ENCODE results near the gene PAGR1. TPM values are rescaled to one million over a fixed set of nuclear protein-coding genes. Genes with fewer than 3 reads are reported as not detected.

PAGR1 gene
- total and polyA plus RNA-seq, 2 of the 13 experiments (the other 11 are each of a cell fraction or from before 2014, with no cell fraction given) = 9.8 to 66.4 TPM

- TF ChIP-seq ZHX2 (IDR thresholded peaks at IDR 0.05; ENCODE audit: low read depth) = peak; percentile 83
- 0 out of 2 replicates have a peak, but pooled peaks have one; percentile 34 for TF ChIP-seq ZHX2 (CRISPR knock-in tag; IDR thresholded peaks at IDR 0.05; ENCODE audit: borderline replicate concordance)
- peak; percentile 95 for TF ChIP-seq DMAP1 (CRISPR knock-in tag; IDR thresholded peaks at IDR 0.05)
- no peak; the same call in 1 of the 2 replicates for TF ChIP-seq ZNF678 (CRISPR knock-in tag; IDR thresholded peaks at IDR 0.05)
- TF ChIP-seq MAX (IDR thresholded peaks at IDR 0.05) = peak; percentile 65; the same call in 1 of the 2 replicates
- TF ChIP-seq HCFC1 (IDR thresholded peaks at IDR 0.05; ENCODE audit: low read depth, low read length) = peak; percentile 70
- peak; percentile 58; the same call in 1 of the 2 replicates for TF ChIP-seq ZNF460 (CRISPR knock-in tag; IDR thresholded peaks at IDR 0.05; ENCODE audit: borderline replicate concordance)
- TF ChIP-seq ZEB1 (IDR thresholded peaks at IDR 0.05; ENCODE audit: insufficient replicate concordance, low read depth) = no peak
- TF ChIP-seq NAIF1 (CRISPR knock-in tag; IDR thresholded peaks at IDR 0.05; ENCODE audit: borderline replicate concordance) = peak; percentile 92
- peak; percentile 82 for TF ChIP-seq ZNF292 (CRISPR knock-in tag; IDR thresholded peaks at IDR 0.05; ENCODE audit: borderline replicate concordance, low read depth)
- peak; percentile 60; the same call in 1 of the 2 replicates for TF ChIP-seq PRDM15 (CRISPR knock-in tag; IDR thresholded peaks at IDR 0.05)
- TF ChIP-seq ZNF687 (CRISPR knock-in tag; IDR thresholded peaks at IDR 0.05) = peak; percentile 97
- TF ChIP-seq POLR2G (IDR thresholded peaks at IDR 0.05; ENCODE audit: low read depth, low read length) = peak; percentile 89
Measured at GRCh38 chr16:29790183-29790948, 25.6 kb upstream of the PAGR1 start, which contains the start of gene KIF22 (continued).

All from HepG2 (cell line).